Measurements from ENCODE around the gene CCZ1B.
"Not testable (repeated sequence)": the region's sequence is repeated elsewhere in the genome, so short reads cannot be mapped to it uniquely, and the experiment has no call there.

- TF ChIP-seq CTCF (conservative IDR thresholded peaks at IDR 0.05); ZFX (IDR thresholded peaks at IDR 0.05): not testable (repeated sequence)
Observed at GRCh38 chr7:6845971-6846449, 19.9 kb upstream of the CCZ1B start.
